ENCODE measurements around the gene AURKB.
"Not testable (repeated sequence)": the region's sequence is repeated elsewhere in the genome, so short reads cannot be mapped to it uniquely, and the experiment has no call there.

AURKB gene

GRCh38 chr17:8209907-8210760 lies at the start of gene AURKB:
TSS of gene AURKB (minus strand) at chr17:8210575. CDS start at chr17:8210224, 351 bp downstream.
- H3K4me1 ChIP-seq (ENCODE audit: control insufficient read depth, insufficient read depth, low read length): no peaks in the 10 kb centered on the region
- no peaks in the 10 kb centered on the region for H3K27me3 ChIP-seq (ENCODE audit: control insufficient read depth, insufficient read depth, low read length)
- H3K9me3 ChIP-seq (ENCODE audit: control insufficient read depth, insufficient read depth, low read length): no peaks in the 10 kb centered on the region
- no CpG with 5 or more reads among the region's 46 CpGs for WGBS (ENCODE audit: insufficient coverage, insufficient read length)
- H3K27ac ChIP-seq (ENCODE audit: low read length): no peak within 1 kb of the TSS
- peak within 1 kb of the TSS; percentile 94 for H3K4me3 ChIP-seq (ENCODE audit: low read length)
- H3K36me3 ChIP-seq (ENCODE audit: control insufficient read depth, insufficient read depth, low read length): peaks cover 13% of the 10 kb centered on the region
- DNase-seq (ENCODE audit: low read depth, low spot score): no peak

- Histone ChIP-seq H3K4me3 (ENCODE audit: low read length) (no peak overlapping the region), H3K4me1 (ENCODE audit: control insufficient read depth, insufficient read depth, low read length) (no peaks in the 10 kb centered on the region), H3K27me3 (ENCODE audit: control insufficient read depth, insufficient read depth, low read length) (no peaks in the 10 kb centered on the region), H3K27ac (ENCODE audit: low read length) (no peak overlapping the region), H3K9me3 (ENCODE audit: control insufficient read depth, insufficient read depth, low read length) (no peaks in the 10 kb centered on the region), H3K36me3 (ENCODE audit: control insufficient read depth, insufficient read depth, low read length) (peaks cover 45% of the 10 kb centered on the region)
- no peak for DNase-seq (ENCODE audit: low read depth, low spot score)
- WGBS (ENCODE audit: insufficient coverage, insufficient read length): no CpG with 5 or more reads among the region's 8 CpGs
Observed at GRCh38 chr17:8257801-8258200, 47.4 kb upstream of the AURKB start.

DNA sequence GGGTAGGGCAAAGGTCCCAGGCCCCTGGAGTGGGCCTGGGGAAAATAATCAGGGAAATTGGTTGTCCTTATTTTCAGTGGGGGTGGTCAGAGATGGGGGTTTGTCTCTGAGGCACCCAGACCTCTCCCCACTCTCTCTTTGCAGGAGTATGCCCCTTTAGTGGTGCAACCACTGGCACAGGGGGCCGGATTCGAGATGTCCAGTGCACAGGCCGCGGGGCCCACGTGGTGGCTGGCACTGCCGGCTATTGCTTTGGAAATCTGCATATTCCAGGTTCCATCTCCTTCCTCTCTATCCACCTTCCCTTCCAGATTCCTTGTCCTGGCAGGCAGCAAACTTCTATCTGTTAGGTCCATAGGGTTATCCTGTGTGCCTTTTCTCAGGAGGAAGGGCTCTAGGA lies 46.3 kb upstream of the AURKB start:
- H3K4me1 ChIP-seq (ENCODE audit: control insufficient read depth, insufficient read depth, low read length): no peaks in the 10 kb centered on the region
- H3K27ac ChIP-seq (ENCODE audit: low read length): no peak overlapping the region
- peaks cover 42% of the 10 kb centered on the region for H3K36me3 ChIP-seq (ENCODE audit: control insufficient read depth, insufficient read depth, low read length)
- no peak for DNase-seq (ENCODE audit: low read depth, low spot score)
- no CpG with 5 or more reads among the region's 6 CpGs for WGBS (ENCODE audit: insufficient coverage, insufficient read length)
- H3K27me3 ChIP-seq (ENCODE audit: control insufficient read depth, insufficient read depth, low read length): no peaks in the 10 kb centered on the region
- no peaks in the 10 kb centered on the region for H3K9me3 ChIP-seq (ENCODE audit: control insufficient read depth, insufficient read depth, low read length)
- H3K4me3 ChIP-seq (ENCODE audit: low read length): no peak overlapping the region

GRCh38 chr17:8256291-8256690 lies 45.9 kb upstream of the AURKB start:
- DNase-seq (ENCODE audit: low read depth, low spot score): no peak
- Histone ChIP-seq H3K4me1 (ENCODE audit: control insufficient read depth, insufficient read depth, low read length) (no peaks in the 10 kb centered on the region), H3K27me3 (ENCODE audit: control insufficient read depth, insufficient read depth, low read length) (no peaks in the 10 kb centered on the region), H3K4me3 (ENCODE audit: low read length) (no peak overlapping the region), H3K27ac (ENCODE audit: low read length) (no peak overlapping the region), H3K9me3 (ENCODE audit: control insufficient read depth, insufficient read depth, low read length) (no peaks in the 10 kb centered on the region), H3K36me3 (ENCODE audit: control insufficient read depth, insufficient read depth, low read length) (peaks cover 42% of the 10 kb centered on the region)
- no CpG with 5 or more reads among the region's 10 CpGs for WGBS (ENCODE audit: insufficient coverage, insufficient read length)

- DNase-seq (ENCODE audit: low read depth, low spot score): no peak
- H3K4me1 ChIP-seq (ENCODE audit: control insufficient read depth, insufficient read depth, low read length): no peaks in the 10 kb centered on the region
- H3K9me3 ChIP-seq (ENCODE audit: control insufficient read depth, insufficient read depth, low read length): no peaks in the 10 kb centered on the region
- peaks cover 42% of the 10 kb centered on the region for H3K36me3 ChIP-seq (ENCODE audit: control insufficient read depth, insufficient read depth, low read length)
- no CpG with 5 or more reads among the region's 9 CpGs for WGBS (ENCODE audit: insufficient coverage, insufficient read length)
- no peak overlapping the region for H3K4me3 ChIP-seq (ENCODE audit: low read length)
- no peak overlapping the region for H3K27ac ChIP-seq (ENCODE audit: low read length)
- no peaks in the 10 kb centered on the region for H3K27me3 ChIP-seq (ENCODE audit: control insufficient read depth, insufficient read depth, low read length)
Observed at GRCh38 chr17:8255499-8255898, 45.1 kb upstream of the AURKB start.

GRCh38 chr17:8254881-8255280 lies 44.5 kb upstream of the AURKB start:
- Histone ChIP-seq H3K9me3 (ENCODE audit: control insufficient read depth, insufficient read depth, low read length) (no peaks in the 10 kb centered on the region), H3K27ac (ENCODE audit: low read length) (no peak overlapping the region), H3K4me3 (ENCODE audit: low read length) (no peak overlapping the region), H3K36me3 (ENCODE audit: control insufficient read depth, insufficient read depth, low read length) (peaks cover 39% of the 10 kb centered on the region), H3K4me1 (ENCODE audit: control insufficient read depth, insufficient read depth, low read length) (peaks cover 3% of the 10 kb centered on the region; the same call in 1 of the 2 replicates), H3K27me3 (ENCODE audit: control insufficient read depth, insufficient read depth, low read length) (no peaks in the 10 kb centered on the region)
- no peak for DNase-seq (ENCODE audit: low read depth, low spot score)
- WGBS (ENCODE audit: insufficient coverage, insufficient read length): no CpG with 5 or more reads among the region's 11 CpGs

GRCh38 chr17:8253801-8254200 lies 43.4 kb upstream of the AURKB start:
- H3K4me1 ChIP-seq (ENCODE audit: control insufficient read depth, insufficient read depth, low read length): peaks cover 4% of the 10 kb centered on the region; the same call in 1 of the 2 replicates
- H3K27me3 ChIP-seq (ENCODE audit: control insufficient read depth, insufficient read depth, low read length): no peaks in the 10 kb centered on the region
- H3K4me3 ChIP-seq (ENCODE audit: low read length): no peak overlapping the region
- no CpG with 5 or more reads among the region's 8 CpGs for WGBS (ENCODE audit: insufficient coverage, insufficient read length)
- DNase-seq (ENCODE audit: low read depth, low spot score): no peak
- H3K27ac ChIP-seq (ENCODE audit: low read length): no peak overlapping the region
- peaks cover 39% of the 10 kb centered on the region for H3K36me3 ChIP-seq (ENCODE audit: control insufficient read depth, insufficient read depth, low read length)
- H3K9me3 ChIP-seq (ENCODE audit: control insufficient read depth, insufficient read depth, low read length): no peaks in the 10 kb centered on the region

- H3K36me3 ChIP-seq (ENCODE audit: control insufficient read depth, insufficient read depth, low read length): peaks cover 20% of the 10 kb centered on the region
- DNase-seq (ENCODE audit: low read depth, low spot score); H3K4me1 ChIP-seq (ENCODE audit: control insufficient read depth, insufficient read depth, low read length); H3K27ac ChIP-seq (ENCODE audit: low read length); H3K27me3 ChIP-seq (ENCODE audit: control insufficient read depth, insufficient read depth, low read length); H3K9me3 ChIP-seq (ENCODE audit: control insufficient read depth, insufficient read depth, low read length); H3K4me3 ChIP-seq (ENCODE audit: low read length): not testable (repeated sequence)
- WGBS (ENCODE audit: insufficient coverage, insufficient read length): no CpG with 5 or more reads among the region's 2 CpGs
Observed at GRCh38 chr17:8251411-8251810, 41.0 kb upstream of the AURKB start.

GRCh38 chr17:8249621-8250500 lies 39.5 kb upstream of the AURKB start:
- Histone ChIP-seq H3K27me3 (ENCODE audit: control insufficient read depth, insufficient read depth, low read length) (no peaks in the 10 kb centered on the region), H3K9me3 (ENCODE audit: control insufficient read depth, insufficient read depth, low read length) (no peaks in the 10 kb centered on the region), H3K36me3 (ENCODE audit: control insufficient read depth, insufficient read depth, low read length) (peaks cover 6% of the 10 kb centered on the region), H3K27ac (ENCODE audit: low read length) (no peak overlapping the region), H3K4me3 (ENCODE audit: low read length) (peak overlapping the region; percentile 84; the same call in 1 of the 2 replicates), H3K4me1 (ENCODE audit: control insufficient read depth, insufficient read depth, low read length) (peaks cover 4% of the 10 kb centered on the region; the same call in 1 of the 2 replicates)
- WGBS (ENCODE audit: insufficient coverage, insufficient read length): no CpG with 5 or more reads among the region's 10 CpGs
- DNase-seq (ENCODE audit: low read depth, low spot score): no peak

Measured in iPS DF 6.9 (cell line).